ENCODE results near the gene RPS8. TPM values are rescaled to one million over a fixed set of nuclear protein-coding genes. Genes with fewer than 3 reads are reported as not detected.

RPS8 gene
- total RNA-seq, 1 donor from 2014 or later, result 1,187 TPM

DNA sequence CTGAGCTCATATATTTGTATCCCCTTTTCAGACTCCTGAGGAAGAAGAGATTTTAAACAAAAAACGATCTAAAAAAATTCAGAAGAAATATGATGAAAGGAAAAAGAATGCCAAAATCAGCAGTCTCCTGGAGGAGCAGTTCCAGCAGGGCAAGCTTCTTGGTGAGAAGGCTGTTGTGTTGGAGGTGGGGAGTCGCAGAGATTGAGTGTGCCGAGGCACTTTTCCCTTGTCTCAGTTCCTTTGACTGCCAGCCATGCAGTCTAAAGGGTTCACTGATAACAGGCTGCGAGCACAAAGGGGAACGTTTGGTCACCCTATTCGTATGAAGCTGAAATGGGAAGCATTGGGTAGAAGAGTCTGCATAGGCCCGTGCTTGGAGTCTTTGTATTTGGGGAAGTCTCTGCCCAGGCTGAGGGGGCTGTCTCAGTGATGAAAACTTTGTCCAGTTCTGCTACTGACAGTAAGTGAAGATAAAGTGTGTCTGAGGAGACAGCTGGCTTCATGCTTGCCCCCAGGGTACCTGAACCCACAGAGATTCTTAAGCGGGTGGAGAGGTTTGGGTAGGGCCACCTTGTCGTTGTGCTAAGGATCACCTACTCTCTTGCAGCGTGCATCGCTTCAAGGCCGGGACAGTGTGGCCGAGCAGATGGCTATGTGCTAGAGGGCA is 2.8 kb downstream of the RPS8 start:
- H3K9me3 Mint-ChIP-seq (ENCODE audit: unreplicated experiment), result no peaks in the 10 kb centered on the region
- H3K4me3 ChIP-seq (ENCODE audit: insufficient read depth, low read depth, low read length), result peak overlapping the region; percentile 86
- H3K4me3 Mint-ChIP-seq (ENCODE audit: unreplicated experiment), result peak overlapping the region; percentile 92
- H3K9me3 ChIP-seq (ENCODE audit: insufficient read depth, low read depth, low read length), result no peaks in the 10 kb centered on the region
- H3K36me3 Mint-ChIP-seq (ENCODE audit: low read depth, unreplicated experiment), result peaks cover 25% of the 10 kb centered on the region
- H3K27ac ChIP-seq (ENCODE audit: low read depth, low read length), result no peak overlapping the region
- no peak overlapping the region for H2AFZ ChIP-seq (ENCODE audit: low read depth, low read length)
- no peaks in the 10 kb centered on the region for H3K27me3 Mint-ChIP-seq (ENCODE audit: low read depth, unreplicated experiment)
- DNase-seq (ENCODE audit: low read depth) (no peak), FAIRE-seq (no peak)
- H3K27me3 ChIP-seq (ENCODE audit: insufficient read depth, low read length), result no peaks in the 10 kb centered on the region
- peaks cover 45% of the 10 kb centered on the region for H3K79me2 ChIP-seq (ENCODE audit: insufficient read depth, low read length)
- peaks cover 18% of the 10 kb centered on the region for H3K4me1 ChIP-seq (ENCODE audit: insufficient read depth, low read length)
- peak overlapping the region; percentile 28 for H3K27ac Mint-ChIP-seq (ENCODE audit: unreplicated experiment)
- H4K20me1 ChIP-seq (ENCODE audit: insufficient read depth, low read length), result peaks cover 55% of the 10 kb centered on the region
- peaks cover 20% of the 10 kb centered on the region for H3K4me1 Mint-ChIP-seq (ENCODE audit: low read depth, unreplicated experiment)
- no peak for TF ChIP-seq EZH2 (IDR thresholded peaks at IDR 0.05; ENCODE audit: insufficient read depth, low read length)
- TF ChIP-seq, protein P1, sequence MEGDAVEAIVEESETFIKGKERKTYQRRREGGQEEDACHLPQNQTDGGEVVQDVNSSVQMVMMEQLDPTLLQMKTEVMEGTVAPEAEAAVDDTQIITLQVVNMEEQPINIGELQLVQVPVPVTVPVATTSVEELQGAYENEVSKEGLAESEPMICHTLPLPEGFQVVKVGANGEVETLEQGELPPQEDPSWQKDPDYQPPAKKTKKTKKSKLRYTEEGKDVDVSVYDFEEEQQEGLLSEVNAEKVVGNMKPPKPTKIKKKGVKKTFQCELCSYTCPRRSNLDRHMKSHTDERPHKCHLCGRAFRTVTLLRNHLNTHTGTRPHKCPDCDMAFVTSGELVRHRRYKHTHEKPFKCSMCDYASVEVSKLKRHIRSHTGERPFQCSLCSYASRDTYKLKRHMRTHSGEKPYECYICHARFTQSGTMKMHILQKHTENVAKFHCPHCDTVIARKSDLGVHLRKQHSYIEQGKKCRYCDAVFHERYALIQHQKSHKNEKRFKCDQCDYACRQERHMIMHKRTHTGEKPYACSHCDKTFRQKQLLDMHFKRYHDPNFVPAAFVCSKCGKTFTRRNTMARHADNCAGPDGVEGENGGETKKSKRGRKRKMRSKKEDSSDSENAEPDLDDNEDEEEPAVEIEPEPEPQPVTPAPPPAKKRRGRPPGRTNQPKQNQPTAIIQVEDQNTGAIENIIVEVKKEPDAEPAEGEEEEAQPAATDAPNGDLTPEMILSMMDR (IDR thresholded peaks at IDR 0.05; ENCODE audit: insufficient read depth, low read depth, low read length), result no peak
- peaks cover 27% of the 10 kb centered on the region for H3K36me3 ChIP-seq (ENCODE audit: insufficient read depth, low read length)
- H3K4me2 ChIP-seq (ENCODE audit: low read length), result peak overlapping the region; percentile 95
- H3K9ac ChIP-seq (ENCODE audit: low read length), result peak overlapping the region; percentile 97

DNA sequence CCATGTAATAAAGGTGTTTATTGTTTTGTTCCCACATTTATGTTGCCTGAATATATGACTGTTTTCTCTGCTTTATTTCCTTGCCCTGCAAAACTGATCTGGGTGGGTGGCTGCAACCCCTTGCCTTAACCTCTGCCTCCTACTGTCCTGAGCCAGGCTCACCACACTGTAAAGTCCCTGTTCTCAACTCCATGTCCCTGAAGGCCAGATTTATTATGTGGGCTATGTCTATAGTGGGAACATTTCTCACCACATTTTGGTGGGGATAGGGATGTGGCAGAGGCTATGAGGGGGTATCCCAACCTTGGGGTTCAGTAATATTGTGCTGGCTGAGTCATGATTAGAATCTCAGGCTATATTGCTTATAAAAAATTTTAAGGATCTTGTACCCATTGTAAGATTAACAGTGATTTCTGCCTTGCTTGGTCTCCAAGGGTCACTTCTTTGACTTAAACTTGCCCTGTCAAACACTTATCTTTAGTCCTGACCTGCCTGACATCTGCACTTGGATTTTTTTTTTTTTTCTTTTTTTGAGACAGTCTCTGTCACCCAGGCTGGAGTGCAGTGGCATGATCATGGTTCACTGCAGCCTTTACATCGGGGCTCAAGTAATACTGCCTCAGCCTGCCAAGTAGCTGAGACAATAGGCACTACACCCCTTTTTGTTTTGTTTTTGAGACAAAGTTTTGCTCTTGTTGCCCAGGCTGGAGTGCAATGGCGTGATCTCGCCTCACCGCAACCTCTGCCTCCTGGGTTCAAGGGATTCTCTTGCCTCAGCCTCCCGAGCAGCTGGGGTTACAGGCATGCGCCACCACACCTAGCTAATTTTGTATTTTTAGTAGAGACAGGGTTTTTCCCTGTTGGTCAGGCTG is 3.6 kb downstream of the RPS8 start:
- Histone ChIP-seq H3K36me3 (ENCODE audit: insufficient read depth, low read length) (peaks cover 27% of the 10 kb centered on the region), H3K4me3 (ENCODE audit: insufficient read depth, low read depth, low read length) (peak overlapping the region; percentile 86), H4K20me1 (ENCODE audit: insufficient read depth, low read length) (peaks cover 55% of the 10 kb centered on the region), H3K9ac (ENCODE audit: low read length) (peak overlapping the region; percentile 12), H3K27me3 (ENCODE audit: insufficient read depth, low read length) (no peaks in the 10 kb centered on the region), H3K4me2 (ENCODE audit: low read length) (peak overlapping the region; percentile 95), H2AFZ (ENCODE audit: low read depth, low read length) (no peak overlapping the region), H3K27ac (ENCODE audit: low read depth, low read length) (no peak overlapping the region), H3K9me3 (ENCODE audit: insufficient read depth, low read depth, low read length) (no peaks in the 10 kb centered on the region), H3K79me2 (ENCODE audit: insufficient read depth, low read length) (peaks cover 45% of the 10 kb centered on the region), H3K4me1 (ENCODE audit: insufficient read depth, low read length) (peaks cover 21% of the 10 kb centered on the region)
- Mint-ChIP-seq H3K27ac (ENCODE audit: unreplicated experiment) (no peak overlapping the region), H3K9me3 (ENCODE audit: unreplicated experiment) (no peaks in the 10 kb centered on the region), H3K4me3 (ENCODE audit: unreplicated experiment) (peak overlapping the region; percentile 92), H3K4me1 (ENCODE audit: low read depth, unreplicated experiment) (peaks cover 20% of the 10 kb centered on the region), H3K27me3 (ENCODE audit: low read depth, unreplicated experiment) (peaks cover 5% of the 10 kb centered on the region), H3K36me3 (ENCODE audit: low read depth, unreplicated experiment) (peaks cover 27% of the 10 kb centered on the region)
- FAIRE-seq, result no peak
- TF ChIP-seq, protein P1 (IDR thresholded peaks at IDR 0.05; ENCODE audit: insufficient read depth, low read depth, low read length), result no peak
- no peak for TF ChIP-seq EZH2 (IDR thresholded peaks at IDR 0.05; ENCODE audit: insufficient read depth, low read length)
- DNase-seq (ENCODE audit: low read depth), result no peak

Data from astrocyte (in vitro differentiated cells and primary cell).